GM18499 (cell line): ENCODE measurements around the gene BRME1.

Experiments used
- ATAC-seq: cut with Tn5 transposase; IDR thresholded peaks from one replicate; pipeline ENCODE4 v1.9.1; 2021; ENCODE audit warnings: moderate number of reproducible peaks; ENCODE audit not compliant: insufficient read depth, unreplicated experiment

The BRME1 gene

DNA sequence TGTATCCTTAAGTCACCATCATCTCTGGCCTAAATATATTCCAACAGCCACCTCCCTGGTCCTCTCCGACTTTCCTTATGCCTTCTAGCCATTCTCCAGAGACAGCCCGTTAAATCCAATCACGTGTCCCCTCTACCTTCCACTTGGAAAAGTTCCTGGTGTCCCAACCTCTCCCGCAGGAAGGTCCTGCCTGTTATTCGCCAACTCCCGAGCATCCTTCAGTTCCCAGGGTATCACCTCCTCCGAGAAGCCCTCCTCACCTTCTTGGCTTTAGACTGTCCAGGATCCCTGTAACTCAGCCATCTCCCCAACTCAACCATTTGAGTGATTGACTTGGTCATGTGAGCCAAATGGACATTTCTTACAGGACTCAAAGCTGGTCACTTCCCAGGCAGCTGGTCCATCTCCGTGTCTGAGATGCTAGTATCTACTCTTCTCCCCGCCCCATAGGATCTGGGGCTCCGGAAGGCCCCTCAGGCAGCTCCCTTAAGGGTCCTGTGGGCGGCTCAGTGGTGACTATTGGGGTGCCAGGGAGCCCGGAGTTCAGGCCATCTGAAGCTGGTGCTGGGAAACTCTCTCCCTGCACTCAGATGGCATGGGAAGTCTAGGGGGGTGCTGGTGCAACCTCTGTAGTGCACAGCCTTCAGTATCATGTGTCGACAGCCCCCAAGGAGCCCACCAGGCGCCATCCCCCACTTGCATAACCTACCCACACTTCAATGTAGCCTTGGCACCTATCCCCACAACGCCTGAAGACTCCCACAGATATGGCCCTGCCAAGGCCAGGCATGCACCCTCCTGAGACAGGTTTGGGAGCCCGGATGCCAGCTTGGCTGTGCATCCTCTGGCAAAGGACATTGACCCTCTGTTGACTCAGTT, 56.9 kb downstream of the BRME1 start:
- no peak for ATAC-seq

DNA sequence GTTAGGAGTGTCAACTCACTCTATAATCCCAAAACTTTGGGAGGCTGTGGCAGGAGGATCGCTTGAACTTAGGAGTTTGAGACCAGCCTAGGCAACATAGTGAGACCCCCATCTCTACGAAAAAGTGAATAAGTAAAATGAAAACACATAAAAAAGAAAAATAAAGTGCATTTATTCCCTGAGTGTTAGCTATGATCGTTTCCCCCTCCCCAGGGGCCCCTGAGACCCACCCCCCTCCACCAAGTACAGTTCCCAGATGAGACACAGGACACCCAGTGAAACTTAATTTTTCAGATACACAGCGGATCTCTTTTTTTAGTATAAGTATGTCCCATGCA, 57.6 kb downstream of the BRME1 start:
- ATAC-seq = no peak

DNA sequence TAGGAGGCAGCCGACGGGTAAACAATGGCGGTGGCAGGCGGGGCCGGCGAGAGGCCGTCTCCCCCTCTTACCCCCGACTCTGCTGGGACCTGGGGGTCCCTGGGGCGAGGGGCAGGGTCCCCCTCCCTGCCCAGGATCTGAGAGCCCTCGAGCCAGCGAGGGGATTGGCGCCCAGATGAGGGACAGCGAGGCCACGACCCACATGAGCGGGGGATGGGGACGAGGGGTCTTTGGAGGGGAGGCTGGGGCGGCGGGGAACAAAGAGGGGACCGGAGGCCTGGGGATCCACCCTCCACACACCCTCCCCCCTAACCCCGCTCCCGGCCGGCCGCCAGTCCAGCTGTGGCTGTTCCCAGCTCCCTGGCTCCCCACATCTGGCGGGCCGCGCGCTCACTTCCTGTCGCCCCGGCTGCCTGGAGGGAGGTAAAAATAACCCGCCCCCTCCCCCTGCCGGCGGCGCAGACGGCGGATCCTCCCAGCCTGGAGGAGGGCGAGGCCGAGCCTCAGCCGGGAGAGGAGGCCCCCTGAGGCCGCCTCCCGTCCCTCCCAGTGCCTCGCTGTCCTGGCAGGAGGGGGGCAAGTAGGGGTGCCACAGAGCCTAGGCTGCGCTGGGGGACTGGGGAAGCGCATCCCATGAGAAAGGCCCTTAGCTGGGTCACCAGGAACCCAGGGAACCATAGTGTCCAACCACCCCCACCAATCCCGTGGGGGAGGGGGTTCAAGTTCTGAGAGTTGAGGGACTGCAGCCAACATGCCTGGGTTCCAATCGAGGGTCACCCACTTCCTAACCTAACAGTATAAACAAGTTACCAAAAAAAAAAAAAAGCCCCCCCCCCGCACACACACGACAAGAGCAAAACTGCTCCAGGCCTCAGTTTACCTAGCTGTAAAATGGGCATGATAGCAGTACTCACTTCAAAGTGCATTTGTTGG, 58.2 kb downstream of the BRME1 start:
- ATAC-seq = no peak

DNA sequence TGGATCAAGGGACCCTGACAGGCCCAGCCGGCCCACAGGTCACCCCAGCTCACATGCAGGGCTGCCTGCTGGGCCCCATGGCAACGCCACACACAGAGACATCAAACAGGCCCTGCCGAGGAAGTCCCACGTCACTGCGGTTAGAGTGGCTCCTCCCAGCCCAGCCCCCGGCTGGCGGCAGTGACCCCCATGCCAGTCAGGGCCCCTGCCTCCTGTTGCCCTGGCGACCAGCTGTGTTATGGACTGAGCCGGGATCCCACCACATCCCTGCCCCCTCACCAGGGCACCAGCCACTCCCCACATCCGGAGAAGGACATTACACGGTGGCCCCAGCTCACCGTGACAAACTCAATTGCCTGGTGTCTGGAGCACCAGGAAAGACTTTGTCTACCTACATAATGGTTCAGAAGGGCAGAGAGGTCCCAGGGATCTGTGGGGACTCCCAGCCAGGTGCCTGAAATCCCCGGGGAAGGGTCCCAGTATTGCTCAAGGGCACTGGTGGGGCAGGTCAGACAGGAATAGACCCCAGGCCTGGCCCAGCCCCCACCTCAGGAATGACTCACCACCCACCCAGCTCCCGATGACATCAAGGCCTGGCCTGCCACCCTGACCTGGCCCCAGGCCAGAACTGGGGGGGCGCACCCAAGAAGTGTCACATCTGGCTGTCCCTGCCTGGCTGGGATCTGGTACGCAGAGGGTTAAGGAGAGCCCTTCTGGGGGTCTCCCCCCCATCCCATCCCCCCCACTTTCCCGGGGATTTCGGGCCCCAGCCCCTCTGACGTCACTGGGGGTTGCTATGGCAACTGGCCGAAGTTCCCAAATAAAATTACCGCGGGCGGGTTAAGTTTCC, 59.1 kb downstream of the BRME1 start:
- peak; percentile 40 for ATAC-seq

DNA sequence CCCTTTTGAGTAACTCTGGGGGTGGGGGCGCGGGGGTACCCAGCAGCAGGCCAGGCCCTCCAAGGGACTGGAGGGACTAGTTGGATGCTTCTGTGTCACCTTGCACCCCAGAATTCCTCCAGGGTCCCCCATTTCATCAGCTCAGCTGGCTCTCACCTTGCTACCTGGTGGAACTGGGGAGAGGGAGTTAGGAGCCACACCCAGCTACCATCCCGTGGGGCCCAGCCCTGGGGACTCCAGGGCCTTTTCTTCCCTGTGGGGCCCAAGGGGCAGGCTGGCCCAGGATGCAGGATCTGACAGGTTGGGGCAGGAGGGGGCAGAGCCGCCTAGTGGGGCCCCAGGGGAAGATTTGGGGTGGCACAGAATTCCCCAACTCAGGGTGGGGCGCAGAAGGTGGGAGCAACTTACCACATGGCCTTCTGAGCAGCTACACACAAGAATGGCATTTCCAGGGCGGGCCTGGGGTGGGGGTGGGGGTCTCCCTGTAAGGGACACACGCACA, 61.7 kb downstream of the BRME1 start:
- no peak for ATAC-seq

DNA sequence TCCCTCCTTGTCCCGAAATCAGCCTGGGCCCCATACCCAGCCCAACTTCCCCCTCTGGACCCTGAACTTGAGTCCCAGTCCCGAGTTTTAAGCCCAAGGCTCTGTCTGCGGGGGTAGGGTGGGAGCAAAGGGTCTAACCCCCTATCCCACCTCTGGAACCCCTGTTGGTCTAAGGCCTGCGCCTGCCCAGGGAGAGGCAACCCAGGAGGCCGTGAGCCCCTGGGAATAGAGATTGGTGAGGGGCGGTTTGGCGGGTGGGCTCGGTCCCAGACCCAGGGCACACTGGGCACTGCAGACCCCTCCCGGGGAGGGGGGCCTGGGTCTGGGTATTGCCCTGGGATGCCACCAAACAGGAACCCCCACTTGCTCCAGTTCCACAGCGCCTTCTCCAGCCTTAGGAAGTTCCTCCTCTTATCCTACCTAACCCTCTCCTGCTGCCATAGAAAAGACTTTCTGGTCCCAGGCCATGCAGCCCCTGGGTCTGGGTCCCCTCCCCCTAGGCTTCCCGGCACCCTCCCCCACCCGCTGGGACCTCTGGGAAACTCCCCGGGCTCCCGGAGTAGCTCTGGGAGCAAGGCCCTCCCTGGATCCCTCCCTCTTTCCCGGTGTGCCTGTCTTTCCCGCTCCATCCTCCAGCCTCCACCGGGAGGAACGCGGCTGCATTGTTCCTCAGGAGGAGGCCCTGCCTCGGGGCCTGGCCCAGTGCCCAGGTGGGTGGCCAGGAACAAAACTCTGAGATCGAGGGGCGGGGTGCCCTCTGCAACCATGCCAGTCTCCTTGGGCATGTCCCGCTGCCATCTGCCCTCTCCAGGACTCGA, 62.6 kb downstream of the BRME1 start:
- no peak for ATAC-seq

DNA sequence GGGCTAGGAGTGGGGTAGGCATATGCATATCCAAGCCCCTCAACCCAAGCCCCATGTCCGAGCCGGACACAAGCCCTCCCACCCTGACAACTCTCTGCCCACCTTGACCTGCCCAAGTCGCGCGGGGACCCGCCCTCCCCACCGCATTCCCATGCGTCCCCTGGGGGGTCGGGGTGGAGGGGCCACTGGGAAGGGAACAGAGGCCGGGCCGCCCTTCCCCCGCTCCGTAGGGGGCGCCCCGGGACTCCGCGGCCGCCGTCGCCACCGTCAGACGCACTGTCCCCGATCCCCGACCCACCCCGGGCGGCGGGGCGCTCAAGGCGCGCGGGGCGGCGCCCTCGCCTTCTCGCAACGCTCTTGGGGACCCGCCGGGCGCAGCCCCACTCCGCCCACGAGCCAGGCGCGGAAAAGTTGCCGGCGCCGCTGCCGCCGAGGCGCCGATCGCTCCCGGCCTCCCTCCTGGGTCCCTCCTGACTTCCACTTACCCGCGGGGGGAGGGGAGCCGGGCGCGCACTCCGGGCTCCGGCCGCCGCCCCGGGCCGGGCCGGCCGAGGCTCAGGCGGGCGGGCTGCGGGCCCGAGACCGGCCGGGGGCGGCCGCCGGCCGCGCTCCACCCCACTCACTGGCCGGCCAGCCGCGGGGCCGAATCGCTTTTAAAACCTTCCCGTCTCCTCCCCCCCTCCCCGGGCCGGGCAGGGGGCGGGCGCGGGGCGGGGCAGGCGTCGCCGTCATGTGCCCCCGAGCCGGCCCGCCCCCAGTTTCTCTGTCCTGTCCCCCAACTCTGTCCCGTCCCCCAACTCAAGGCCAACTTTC, 63.4 kb downstream of the BRME1 start:
- ATAC-seq = no peak

DNA sequence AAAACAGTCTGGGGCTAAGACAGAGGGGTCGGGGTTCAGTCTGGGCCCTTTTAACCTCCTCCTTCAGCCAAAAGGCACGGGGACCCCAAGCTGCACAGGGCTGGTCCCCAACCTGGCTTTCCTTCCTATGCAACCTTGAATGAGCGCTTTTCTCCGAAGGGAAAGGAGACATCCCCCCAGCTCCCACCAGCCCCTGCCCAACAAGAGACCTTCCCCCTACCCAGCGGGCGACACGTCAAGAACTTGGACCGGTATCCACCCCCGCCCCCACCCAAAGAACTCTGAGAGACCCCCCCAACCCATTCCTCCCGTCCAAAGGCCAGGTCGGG, 64.0 kb downstream of the BRME1 start:
- no peak for ATAC-seq

DNA sequence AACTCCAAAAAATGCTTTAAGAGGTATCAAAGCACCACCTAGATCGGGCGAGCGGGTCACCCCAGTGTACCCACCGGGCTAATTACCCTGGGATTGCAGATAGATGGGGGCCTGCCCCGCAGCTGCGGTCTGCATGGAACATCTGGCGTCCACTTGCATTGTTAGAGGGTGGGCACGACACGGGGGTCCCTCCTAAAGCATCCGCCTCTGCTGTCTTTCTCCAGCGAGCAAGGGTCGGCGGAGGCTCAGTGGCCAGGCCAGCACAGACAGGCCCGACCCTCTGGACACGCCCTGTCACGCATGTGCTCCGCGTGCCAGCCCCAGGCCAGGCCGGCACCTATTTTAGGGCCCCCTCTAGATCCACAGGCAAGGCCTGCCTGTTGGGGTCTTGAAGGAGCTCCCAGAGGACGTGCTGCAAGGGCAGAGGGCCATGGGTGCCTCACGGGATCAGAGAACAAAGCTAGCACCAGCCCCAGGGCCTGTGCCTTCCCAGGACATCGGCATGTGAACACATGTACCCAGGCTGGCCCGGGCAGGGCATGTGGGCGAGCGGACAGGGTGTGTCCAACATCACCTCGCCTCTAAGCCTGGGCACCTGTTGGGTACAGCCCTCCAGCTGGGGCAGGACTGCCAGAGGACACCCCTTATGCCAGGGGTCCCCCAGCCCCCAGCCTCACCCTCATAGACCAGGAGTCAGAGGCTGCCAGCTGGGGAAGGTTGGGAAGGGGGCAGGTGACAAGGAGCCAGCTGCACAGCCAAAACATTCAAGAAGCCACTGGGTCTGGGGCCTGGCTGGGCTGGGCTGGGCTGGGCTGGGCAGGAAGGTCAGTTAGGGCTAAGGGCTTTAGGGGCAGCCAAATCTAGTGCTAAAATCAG, 64.6 kb downstream of the BRME1 start:
- no peak for ATAC-seq

DNA sequence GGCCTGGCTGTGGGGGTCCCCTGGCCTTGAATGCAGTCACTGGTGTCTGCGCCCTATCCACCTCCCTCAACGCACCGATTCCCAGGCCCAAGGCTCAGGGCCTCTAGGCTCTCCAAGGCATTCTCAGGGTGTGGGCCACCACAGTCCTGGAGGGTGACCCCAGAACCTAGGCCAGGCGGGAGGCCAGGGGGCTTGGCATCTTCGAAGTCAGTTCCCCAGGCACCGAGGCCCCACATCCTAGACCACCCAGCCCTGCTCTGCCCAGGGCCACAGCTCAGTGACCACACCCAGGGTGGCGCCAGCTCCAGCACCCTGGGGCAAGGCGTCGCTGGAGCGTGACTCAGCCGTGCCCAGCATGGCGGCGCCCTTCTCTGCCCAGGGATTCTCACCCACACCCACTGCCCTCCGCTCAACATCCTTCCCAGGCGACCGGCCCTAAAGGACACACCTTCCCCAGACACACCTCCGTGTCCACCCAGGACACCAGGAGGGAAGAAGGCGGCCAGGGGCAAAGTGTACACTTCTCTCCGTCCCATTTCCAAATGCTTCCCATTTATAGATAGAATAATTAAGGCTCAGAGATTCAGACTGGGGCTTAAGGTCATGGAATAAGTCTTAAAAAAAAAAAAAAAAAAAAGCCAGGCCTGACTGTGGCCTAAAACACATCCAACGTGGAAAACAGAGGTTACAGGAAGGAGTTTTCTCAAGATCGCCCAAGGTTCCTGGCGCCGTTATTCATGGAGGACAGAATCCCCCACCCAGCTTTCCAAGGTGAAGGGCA, 65.4 kb downstream of the BRME1 start:
- ATAC-seq = no peak

DNA sequence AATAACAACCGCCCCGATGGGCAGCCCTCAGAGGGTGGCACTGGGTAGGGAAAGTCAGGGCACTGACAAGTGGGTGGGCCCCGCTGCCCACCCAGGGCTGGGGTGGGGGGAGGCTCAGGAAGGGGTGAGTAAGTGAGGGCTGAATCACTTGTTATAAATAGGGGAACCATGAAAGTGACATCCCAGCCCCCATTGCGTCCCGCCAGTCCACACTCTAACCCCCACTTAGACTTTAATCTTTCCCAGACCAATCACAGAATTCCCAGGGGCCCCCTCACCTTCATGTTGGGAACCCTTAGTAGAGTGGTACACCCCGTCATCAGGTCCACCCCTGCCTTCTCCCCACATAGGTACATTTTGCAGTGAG, 66.0 kb downstream of the BRME1 start:
- no peak for ATAC-seq

DNA sequence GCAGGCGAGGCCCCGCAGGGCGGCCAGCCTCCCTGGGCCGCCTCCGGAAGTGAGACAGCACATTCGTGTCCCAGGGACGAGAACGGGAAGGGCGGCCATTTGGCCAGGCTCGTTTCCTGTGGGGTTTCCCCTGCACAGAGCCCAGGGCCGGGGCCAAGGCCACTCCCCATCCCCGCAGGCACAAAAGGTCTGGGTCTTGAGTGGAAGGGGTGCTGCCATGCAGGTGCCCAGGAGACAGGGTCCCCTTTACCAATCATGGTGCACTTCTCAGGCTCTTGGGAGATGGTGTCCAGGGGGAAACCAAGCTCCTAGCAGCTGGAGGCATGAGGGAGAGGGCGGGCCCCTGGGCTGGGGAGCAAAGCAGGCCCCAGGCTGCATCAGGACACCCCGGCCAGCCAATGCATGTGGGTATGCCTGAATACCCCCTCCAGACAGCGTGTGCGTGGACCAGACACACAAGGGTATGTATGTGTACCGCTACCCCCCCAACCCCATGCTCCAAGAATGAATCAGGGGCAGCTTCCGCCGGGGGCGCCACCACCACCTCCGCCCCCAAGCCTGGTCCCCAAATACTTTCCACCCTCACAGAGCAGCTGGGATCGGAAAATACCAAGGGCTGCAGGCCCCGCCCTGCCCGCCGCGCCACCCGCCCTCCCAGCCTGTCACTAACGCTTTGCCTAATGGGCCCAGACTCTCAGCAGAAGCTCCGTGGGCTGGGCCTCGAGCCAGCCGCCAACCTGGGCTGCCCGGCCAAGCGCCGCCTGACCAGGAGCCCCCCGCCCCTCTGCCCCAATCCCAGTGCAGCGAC, 66.6 kb downstream of the BRME1 start:
- no peak for ATAC-seq

DNA sequence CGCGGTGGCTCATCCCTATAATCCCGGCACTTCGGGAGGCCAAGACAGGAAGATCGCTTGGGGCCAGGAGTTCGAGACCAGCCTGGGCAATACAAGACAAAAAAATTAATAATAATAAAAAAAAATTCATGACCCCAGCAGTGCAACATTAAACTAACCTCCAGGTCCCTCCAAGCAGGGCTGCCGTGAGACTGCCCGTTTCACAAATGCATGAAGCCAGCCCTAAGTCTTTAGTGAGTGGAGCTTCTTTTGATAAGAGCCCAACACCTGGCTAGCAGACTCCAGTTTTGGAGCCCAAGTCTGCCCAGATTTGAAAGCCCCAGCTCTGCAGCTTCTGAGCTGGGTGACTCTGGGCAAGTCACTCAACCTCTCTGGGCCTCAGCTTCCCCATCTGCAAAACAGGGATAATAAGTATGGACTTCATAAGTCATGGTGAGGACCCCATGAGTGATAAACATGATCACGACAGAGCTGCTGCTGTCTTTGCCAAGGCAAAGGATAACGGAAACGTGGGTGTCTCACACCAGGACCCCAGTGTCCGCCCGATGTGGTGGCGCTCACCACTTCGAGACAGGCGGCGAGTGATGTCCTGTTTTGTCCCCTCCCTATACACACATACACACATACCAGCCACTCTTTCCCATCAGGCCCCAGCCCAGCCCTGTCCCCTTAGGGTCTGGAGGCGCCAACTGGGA, 67.3 kb downstream of the BRME1 start:
- no peak for ATAC-seq

DNA sequence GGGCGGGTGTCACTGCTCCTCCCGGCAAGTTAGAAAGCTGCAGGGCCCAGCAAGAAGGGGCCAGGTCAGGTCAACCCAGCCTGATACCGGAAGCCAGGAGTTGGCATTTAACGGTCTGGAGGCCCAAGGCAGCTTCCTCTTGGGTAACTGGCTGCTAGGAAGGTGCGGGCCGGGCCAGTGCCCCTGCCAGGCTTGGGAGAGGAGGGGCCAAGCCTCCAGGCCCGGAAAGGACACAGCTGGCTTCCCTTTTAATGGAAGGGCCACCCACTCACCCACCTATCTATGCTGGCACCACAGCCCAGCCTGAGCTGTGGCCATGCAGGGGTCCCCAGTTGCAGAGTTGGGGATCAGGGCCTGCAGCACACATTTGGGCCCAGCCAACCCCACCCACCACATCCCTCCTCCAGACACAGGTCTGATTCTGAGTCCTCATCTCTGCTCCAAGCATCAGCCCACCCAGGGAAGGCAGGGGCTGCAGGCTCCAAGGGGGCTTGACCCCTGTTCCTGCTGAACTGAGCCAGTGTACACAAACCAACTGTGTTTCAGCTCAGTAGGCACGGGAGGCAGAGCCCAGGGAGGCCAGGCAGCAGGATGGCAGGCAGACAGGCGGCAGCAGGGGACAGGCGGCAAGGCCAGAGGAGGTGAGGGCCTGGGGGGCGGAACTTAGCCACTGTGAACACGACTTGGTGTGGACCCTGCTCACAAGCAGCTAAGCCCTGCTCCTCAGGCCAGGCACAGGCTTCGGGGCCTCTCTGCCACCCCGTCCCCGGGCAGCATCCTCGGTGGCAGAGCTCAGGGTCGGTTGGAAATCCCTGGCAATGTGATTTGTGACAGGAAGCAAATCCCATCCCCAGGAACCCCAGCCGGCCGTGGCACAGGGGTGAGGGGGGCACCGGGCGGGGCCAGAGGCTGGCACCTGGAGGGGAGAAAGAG, 69.9 kb downstream of the BRME1 start:
- ATAC-seq = no peak
